Measurements from ENCODE around the gene TGIF2. TPM values are rescaled to one million over a fixed set of nuclear protein-coding genes. Genes with fewer than 3 reads are reported as not detected.

TGIF2 gene
- total RNA-seq, 1 donor from 2014 or later = 43.8 TPM

- H3K27ac Mint-ChIP-seq = peak overlapping the region; percentile 25
- no peak for DNase-seq
- peaks cover 4% of the 10 kb centered on the region for H3K36me3 Mint-ChIP-seq (ENCODE audit: low read depth)
- H3K27me3 Mint-ChIP-seq = no peaks in the 10 kb centered on the region
- ATAC-seq (ENCODE audit: low read depth) = no peak
- peaks cover 18% of the 10 kb centered on the region for H3K4me1 Mint-ChIP-seq
- TF ChIP-seq CTCF (IDR thresholded peaks at IDR 0.05) = no peak
- intact Hi-C loops (cut with micrococcal nuclease) = loop anchor here (5.0 kb wide), 1 partner anchor 202 kb away; the partner anchor contains the start of gene DSN1
- ChIA-PET POLR2A (interaction anchor here (0.6 to 9.7 kb wide), 3 partner anchors 24 to 107 kb away, joined by 3 to 268 read pairs (median 3); partner anchors contain the start of gene RAB5IF), CTCF (interaction anchor here (0.8 kb wide), 2 partner anchors 12 to 350 kb away, joined by 3 read pairs; no protein-coding TSS in a partner anchor)
- H3K9me3 Mint-ChIP-seq = peaks cover 2% of the 10 kb centered on the region
- H3K4me3 Mint-ChIP-seq = no peak overlapping the region
These were observed 3.5 kb upstream of the TGIF2 start for GRCh38 chr20:36569847-36570429.

GRCh38 chr20:36571564-36572504, 1.6 kb upstream of the TGIF2 start:
- Mint-ChIP-seq H3K4me3 (peak overlapping the region; percentile 83), H3K27me3 (no peaks in the 10 kb centered on the region), H3K36me3 (ENCODE audit: low read depth) (peaks cover 12% of the 10 kb centered on the region), H3K9me3 (no peaks in the 10 kb centered on the region), H3K27ac (peak overlapping the region; percentile 91), H3K4me1 (peaks cover 36% of the 10 kb centered on the region)
- CTCF ChIA-PET = interaction anchor here (0.6 to 5.3 kb wide), 3 partner anchors 22 to 348 kb away, joined by 3 to 39 read pairs (median 3); partner anchors contain the start of gene RAB5IF
- intact Hi-C loops (cut with micrococcal nuclease) = loop anchor here (1.0 to 5.0 kb wide), 2 partner anchors 200 to 618 kb away; partner anchors contain the start of genes DSN1 and SCAND1
- no peak for TF ChIP-seq CTCF (IDR thresholded peaks at IDR 0.05)
- POLR2A ChIA-PET = interaction anchor here (0.6 to 9.7 kb wide), 5 partner anchors 11 to 330 kb away, joined by 3 to 268 read pairs (median 66); partner anchors contain the start of gene RAB5IF
- ATAC-seq (ENCODE audit: low read depth) (no peak), DNase-seq (no peak)

GRCh38 chr20:36572701-36573102, 695 bp upstream of the TGIF2 start:
- Mint-ChIP-seq H3K36me3 (ENCODE audit: low read depth) (peaks cover 12% of the 10 kb centered on the region), H3K4me1 (peaks cover 36% of the 10 kb centered on the region), H3K9me3 (no peaks in the 10 kb centered on the region), H3K27ac (peak overlapping the region; percentile 91), H3K27me3 (no peaks in the 10 kb centered on the region), H3K4me3 (peak overlapping the region; percentile 83)
- peak; percentile 30 for ATAC-seq (ENCODE audit: low read depth)
- ChIA-PET CTCF (interaction anchor here (1.8 to 5.3 kb wide), 2 partner anchors 22 to 33 kb away, joined by 11 to 39 read pairs; partner anchors contain the start of gene RAB5IF), POLR2A (interaction anchor here (0.6 to 9.7 kb wide), 14 partner anchors 12 to 619 kb away, joined by 3 to 268 read pairs (median 4); partner anchors contain the start of genes RAB5IF, SCAND1 and SLA2)
- intact Hi-C loops (cut with micrococcal nuclease) = loop anchor here (1.0 to 5.0 kb wide), 5 partner anchors 16 to 618 kb away; partner anchors contain the start of genes DSN1, RAB5IF and SCAND1
- no peak for TF ChIP-seq CTCF (IDR thresholded peaks at IDR 0.05)
- peak; percentile 26 for DNase-seq

- intact Hi-C loops (cut with micrococcal nuclease) = loop anchor here (1.0 to 5.0 kb wide), 4 partner anchors 18 to 198 kb away; partner anchors contain the start of genes DSN1 and RAB5IF
- peak overlapping the region; percentile 69 for H3K27ac Mint-ChIP-seq
- H3K4me3 Mint-ChIP-seq = peak overlapping the region; percentile 90
- POLR2A ChIA-PET = interaction anchor here (0.6 to 9.7 kb wide), 10 partner anchors 9 to 620 kb away, joined by 3 to 268 read pairs (median 6); partner anchors contain the start of genes RAB5IF and SCAND1
- ATAC-seq (ENCODE audit: low read depth) (peak; percentile 4), DNase-seq (peak; percentile 55)
- no peak for TF ChIP-seq CTCF (IDR thresholded peaks at IDR 0.05)
- H3K27me3 Mint-ChIP-seq = no peaks in the 10 kb centered on the region
- CTCF ChIA-PET = interaction anchor here (1.8 to 5.3 kb wide), 2 partner anchors 21 to 31 kb away, joined by 11 to 39 read pairs; partner anchors contain the start of gene RAB5IF
- H3K36me3 Mint-ChIP-seq (ENCODE audit: low read depth) = peaks cover 18% of the 10 kb centered on the region
- H3K9me3 Mint-ChIP-seq = no peaks in the 10 kb centered on the region
- peaks cover 36% of the 10 kb centered on the region for H3K4me1 Mint-ChIP-seq
These were observed 485 bp downstream of the TGIF2 start for GRCh38 chr20:36573798-36574365.

Measured in activated B cell treated with CpG ODN at 0.5 μM for 24 hours (primary cell).